H1 (cell line): Measurements from ENCODE around the gene KNDC1. TPM values are rescaled to one million over a fixed set of nuclear protein-coding genes. Genes with fewer than 3 reads are reported as not detected.

Experiments
- ASH2L ChIP-seq: fragments of 200-600, 300-600 bp; sonication (generic); IDR thresholded peaks from one replicate; pipeline ENCODE4 v1.7.1; 2017; ENCODE audit warnings: low read length
- BACH1 ChIP-seq: IDR thresholded peaks from 2 replicates; pipeline ENCODE4 v1.6.1; 2012; ENCODE audit warnings: low read length, improper control_type of control experiment
- BCL11A ChIP-seq, 2 experiments: IDR thresholded peaks; one replicate each; pipeline ENCODE4 v1.6.1; 2011; ENCODE audit warnings: low read depth in 2 of 2, low read length in 2 of 2, mild to moderate bottlenecking in 2 of 2
- CBX5 ChIP-seq: fragments of 300-800, 300-1000 bp; sonication (generic); IDR thresholded peaks from 2 replicates; pipeline ENCODE4 v1.7.1; 2016; ENCODE audit warnings: antibody characterized with exemption, low read length, low read depth
- CEBPB ChIP-seq: IDR thresholded peaks from 2 replicates; pipeline ENCODE4 v1.6.1; 2012; ENCODE audit warnings: low read depth, low read length
- CHD7 ChIP-seq: fragments of 300-600 bp; sonication (generic); IDR thresholded peaks from 2 replicates; pipeline ENCODE4 v1.7.1; 2012; ENCODE audit warnings: low read length, moderate library complexity, mild to moderate bottlenecking, inconsistent platforms; ENCODE audit not compliant: insufficient replicate concordance
- GABPA ChIP-seq: IDR thresholded peaks from 2 replicates; pipeline ENCODE4 v1.6.1; 2011; ENCODE audit warnings: mild to moderate bottlenecking, low read length, moderate library complexity, borderline replicate concordance; ENCODE audit not compliant: insufficient read depth
- GTF2F1 ChIP-seq: IDR thresholded peaks from 2 replicates; pipeline ENCODE4 v1.6.1; 2012; ENCODE audit warnings: low read depth, low read length, improper control_type of control experiment, borderline replicate concordance
- MAFK ChIP-seq: IDR thresholded peaks from 2 replicates; pipeline ENCODE4 v1.6.1; 2012; ENCODE audit warnings: low read depth, mild to moderate bottlenecking, improper control_type of control experiment, low read length
- YY1 ChIP-seq: IDR thresholded peaks from 2 replicates; pipeline ENCODE4 v1.6.1; 2011; ENCODE audit warnings: low read depth, mild to moderate bottlenecking, low read length
- polyA plus RNA-seq, 7 experiments: library from polyadenylated mRNA; depleted of rRNA in 3 of 7; stranded (reverse) in 5 of 7; unstranded in 2 of 7; fragments of >200 nt in 5 of 7; fragments of 200-250 nt in 2 of 7; gene quantifications; 1 replicate in 5 of 7; 2 replicates in 1 of 7; 4 replicates in 1 of 7; pipeline versions ENCODE4 v1.2.1 to v1.2.3, GENCODE V29; 2011 to 2013; ENCODE audit warnings: missing spikeins in 2 of 7, mixed read lengths in 2 of 7
- total RNA-seq: library from RNA; stranded (reverse); fragmentation: NEBNext Ultra II Directional; extraction: Animal tissue kit (Norgen Biotek cat#: 25700); gene quantifications from 2 replicates; pipeline ENCODE4 v1.2.1, GENCODE V29; 2021
- TF ChIP-seq, protein P1 (sequence below): IDR thresholded peaks from 2 replicates; pipeline ENCODE4 v1.6.1; 2011; ENCODE audit warnings: low read depth, mild to moderate bottlenecking, low read length; ENCODE audit not compliant: insufficient read depth

Gene KNDC1
- total and polyA plus RNA-seq, 2 of the 8 experiments (the other 6 are each of a cell fraction or from before 2014, with no cell fraction given) = 7.5 to 16.7 TPM

- TF ChIP-seq ASH2L (peak; percentile 81), CEBPB (no peak), CHD7 (no peak), MAFK (no peak), YY1 (0 out of 2 replicates have a peak, but pooled peaks have one; percentile 42), GTF2F1 (no peak), CBX5 (no peak), GABPA (no peak), BACH1 (no peak), BCL11A (IDR thresholded peaks at IDR 0.05; ENCODE audit: low read depth in 2 of 2, low read length in 2 of 2) (no peak)
- TF ChIP-seq, protein P1, sequence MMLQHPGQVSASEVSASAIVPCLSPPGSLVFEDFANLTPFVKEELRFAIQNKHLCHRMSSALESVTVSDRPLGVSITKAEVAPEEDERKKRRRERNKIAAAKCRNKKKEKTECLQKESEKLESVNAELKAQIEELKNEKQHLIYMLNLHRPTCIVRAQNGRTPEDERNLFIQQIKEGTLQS = no peak
Measured at GRCh38 chr10:133151543-133151972, 8.5 kb upstream of the KNDC1 start (continued).
